B cell (primary cell): ENCODE results near the gene HS6ST2. TPM values are rescaled to one million over a fixed set of nuclear protein-coding genes. Genes with fewer than 3 reads are reported as not detected.

ENCODE experiments used
- ATAC-seq: fragments of 200-7000 bp; cut with Tn5 transposase; one replicate; pipeline ENCODE4 v1.10.0; 2021; ENCODE audit warnings: low read depth, mild to moderate bottlenecking, moderate number of reproducible peaks, moderate library complexity
- CTCF ChIA-PET: fragments of 350-600 bp; sonication (Branson Sonifier 250); formaldehyde crosslinking; loops from one replicate; lab custom pipeline; 2021; ENCODE audit warnings: antibody characterized with exemption, inconsistent platforms; lab: Charles Lee
- POLR2A ChIA-PET: fragments of 350-600 bp; sonication (Branson Sonifier 250); formaldehyde crosslinking; loops from one replicate; lab custom pipeline; 2021; ENCODE audit warnings: antibody characterized with exemption; lab: Charles Lee
- DNase-seq: peaks from one replicate; pipeline ENCODE4 v3.0.0; 2013
- H2AFZ ChIP-seq: 2 replicates; pipeline ENCODE4 v1.6.1; 2012; ENCODE audit warnings: mild to moderate bottlenecking, low read depth, low read length; ENCODE audit not compliant: insufficient read depth, poor library complexity, severe bottlenecking
- H3K27ac ChIP-seq, 2 donors: 1 replicate in 1 of 2; 2 replicates in 1 of 2; pipeline ENCODE4 v1.5.1; 2012 to 2013; ENCODE audit warnings: low read length in 2 of 2, mild to moderate bottlenecking in 2 of 2, moderate library complexity in 1 of 2
- H3K27me3 ChIP-seq, 4 experiments: fragments of 200-600 bp in 1 of 4; sonication (generic) in 1 of 4; replicated peaks in 1 of 4; 1 replicate in 2 of 4; 2 replicates in 2 of 4; pipeline versions ENCODE4 v1.6.1 to v1.7.0; 2013 to 2016; ENCODE audit warnings: low read length in 3 of 4, mild to moderate bottlenecking in 2 of 4, mixed read lengths in 1 of 4, moderate library complexity in 1 of 4; ENCODE audit not compliant: insufficient read depth in 4 of 4, control insufficient read depth in 3 of 4; ENCODE audit errors: control extremely low read depth in 1 of 4
- H3K36me3 ChIP-seq, 2 experiments: replicated peaks in 1 of 2; 1 replicate in 1 of 2; 2 replicates in 1 of 2; pipeline versions ENCODE4 v1.6.1 to v1.7.1; 2013; ENCODE audit warnings: low read length in 1 of 2; ENCODE audit not compliant: insufficient read depth in 2 of 2, control insufficient read depth in 1 of 2; ENCODE audit errors: control extremely low read depth in 1 of 2, extremely low read depth in 1 of 2
- H3K4me1 ChIP-seq, 2 donors: fragments of 200-600 bp in 1 of 2; sonication (generic) in 1 of 2; 1 replicate in 1 of 2; 2 replicates in 1 of 2; pipeline versions ENCODE4 v1.5.1 to v1.6.1; 2013 to 2017; ENCODE audit warnings: low read length in 2 of 2; ENCODE audit not compliant: control insufficient read depth in 2 of 2, insufficient read depth in 2 of 2
- H3K4me2 ChIP-seq: replicated peaks from 2 replicates; pipeline ENCODE3; 2012; ENCODE audit warnings: mild to moderate bottlenecking, low read depth, low read length; ENCODE audit not compliant: poor library complexity, severe bottlenecking
- H3K4me3 ChIP-seq, 5 experiments: fragments of 200-600 bp in 1 of 5; sonication (generic) in 1 of 5; 1 replicate in 3 of 5; 2 replicates in 2 of 5; pipeline versions ENCODE4 v1.5.1 to v1.7.0; 2011 to 2016; ENCODE audit warnings: low read length in 4 of 5, mild to moderate bottlenecking in 4 of 5, low read depth in 2 of 5, control low read depth in 1 of 5, moderate library complexity in 1 of 5; ENCODE audit not compliant: insufficient read depth in 1 of 5; ENCODE audit errors: control extremely low read depth in 1 of 5, extremely low read depth in 1 of 5
- H3K79me2 ChIP-seq: fragments of 200-600 bp; sonication (generic); one replicate; pipeline ENCODE4 v1.6.0; 2016; ENCODE audit warnings: low read length; ENCODE audit not compliant: control insufficient read depth, insufficient read depth
- H3K9ac ChIP-seq: fragments of 200-600 bp; sonication (generic); 2 replicates; pipeline ENCODE4 v1.6.1; 2017; ENCODE audit warnings: mild to moderate bottlenecking, low read length, moderate library complexity
- H3K9me3 ChIP-seq, 3 donors: one replicate each; pipeline versions ENCODE4 v1.6.1 to v1.7.1; 2013; ENCODE audit warnings: low read length in 2 of 3; ENCODE audit not compliant: control insufficient read depth in 2 of 3, insufficient read depth in 1 of 3; ENCODE audit errors: control extremely low read depth in 1 of 3
- H4K20me1 ChIP-seq: 2 replicates; pipeline ENCODE4 v1.6.0; 2012; ENCODE audit warnings: mild to moderate bottlenecking, low read length; ENCODE audit not compliant: insufficient read depth, control insufficient read depth, poor library complexity, severe bottlenecking
- H3K27ac Mint-ChIP-seq: one replicate; pipeline ENCODE4 v1.8.0; 2021; ENCODE audit warnings: mixed read lengths
- H3K27me3 Mint-ChIP-seq: one replicate; pipeline ENCODE4 v1.8.0; 2021; ENCODE audit warnings: mixed read lengths
- H3K4me1 Mint-ChIP-seq: one replicate; pipeline ENCODE4 v1.8.0; 2021; ENCODE audit warnings: mixed read lengths
- H3K4me3 Mint-ChIP-seq: one replicate; pipeline ENCODE4 v1.8.0; 2021; ENCODE audit warnings: mixed read lengths
- H3K9me3 Mint-ChIP-seq: one replicate; pipeline ENCODE4 v1.8.0; 2022; ENCODE audit warnings: mixed read lengths; ENCODE audit not compliant: insufficient read depth
- CTCF ChIP-seq: fragments of 200-600 bp; IDR thresholded peaks from one replicate; pipeline ENCODE4 v1.8.0; 2022; ENCODE audit warnings: antibody characterized with exemption, mild to moderate bottlenecking
- EZH2 ChIP-seq: IDR thresholded peaks from 2 replicates; pipeline ENCODE4 v1.6.1; 2012; ENCODE audit warnings: borderline replicate concordance, low read depth, mild to moderate bottlenecking, moderate library complexity, low read length; ENCODE audit not compliant: insufficient read depth, poor library complexity, severe bottlenecking
- WGBS: methylation state at CpG from one replicate; pipeline ENCODE4 v1.1.5; 2013; ENCODE audit warnings: missing lambda C conversion rate; ENCODE audit not compliant: insufficient coverage; 5-methylcytosine and 5-hydroxymethylcytosine counted together
- intact Hi-C: fragments of 100-400 bp; cut with micrococcal nuclease; formaldehyde crosslinking; loops from one replicate; pipeline ENCODE4 v1.10.0; 2022
- polyA plus RNA-seq: library from polyadenylated mRNA; depleted of rRNA; stranded (reverse); fragments of >200 nt; gene quantifications from 2 replicates; pipeline ENCODE4 v1.2.3, GENCODE V29; 2012
- small RNA-seq: library from RNA; depleted of rRNA; stranded (forward); fragments of <200 nt; gene quantifications from one replicate; pipeline ENCODE3, GENCODE V24; 2012; ENCODE audit warnings: low replicate concordance, low read depth; ENCODE audit not compliant: insufficient read length
- total RNA-seq, 2 donors: library from RNA; stranded (reverse); fragments of 120-200 nt in 1 of 2; gene quantifications; 1 replicate in 1 of 2; 2 replicates in 1 of 2; pipeline versions ENCODE4 v1.2.3 to v1.2.4, GENCODE V29; 2013 to 2022

HS6ST2 gene
- total and polyA plus RNA-seq, 2 donors (not counting 1 experiment from before 2014, with no cell fraction given): not detected

- Mint-ChIP-seq H3K27ac (no peak overlapping the region), H3K4me3 (no peak overlapping the region)
- no CpG with 5 or more reads among the region's 2 CpGs for WGBS
Observed at GRCh38 chrX:132576939-132577338, 381.5 kb downstream of the HS6ST2 start.

More at GRCh38 chrX:132576939-132577338, 381.5 kb downstream of the HS6ST2 start:
- Histone ChIP-seq H2AFZ (no peak overlapping the region), H3K4me2 (no peak overlapping the region), H3K27me3 (no peaks in the 10 kb centered on the region), H3K9ac (no peak overlapping the region), H3K4me3 (no peak overlapping the region), H3K36me3 (no peaks in the 10 kb centered on the region), H4K20me1 (no peaks in the 10 kb centered on the region), H3K27ac (no peak overlapping the region), H3K9me3 (no peaks in the 10 kb centered on the region), H3K4me1 (no peaks in the 10 kb centered on the region), H3K79me2 (no peaks in the 10 kb centered on the region)
- Mint-ChIP-seq H3K9me3 (no peaks in the 10 kb centered on the region), H3K27me3 (peaks cover 3% of the 10 kb centered on the region), H3K4me1 (no peaks in the 10 kb centered on the region)
- TF ChIP-seq CTCF (no peak), EZH2 (no peak)
- DNase-seq: no peak
- ATAC-seq: no peak
- ChIA-PET CTCF (no interaction called here), POLR2A (no interaction called here)
- intact Hi-C loops: no loop called here

Small RNAs within 50 kb of the gene (small RNA-seq; reads per million reads assigned to genes)
- not detected for gene RNU6-98P
- not detected for gene Z82205.1

Other genes starting within 250 kb of the HS6ST2 start
- gene USP26, start 138.5 kb upstream of the HS6ST2 start, total RNA-seq: not detected in 2 replicates
- gene USP26, start 138.5 kb upstream of the HS6ST2 start, polyA plus RNA-seq: not detected in 2 replicates